Tibial nerve (tissue), 3 donors: ENCODE data around the gene HOMER3.

Source experiments
- CTCF ChIP-seq, 5 experiments: fragments of 200-600 bp in 3 of 5; fragments of 450-650 bp in 2 of 5; sonication (generic) in 3 of 5; IDR thresholded peaks; one replicate each; pipeline ENCODE4 v1.5.1; 2016 to 2019; ENCODE audit warnings: antibody characterized with exemption in 5 of 5, mild to moderate bottlenecking in 3 of 5, moderate library complexity in 2 of 5
- POLR2A ChIP-seq, 2 donors: fragments of 450-650 bp; IDR thresholded peaks; one replicate each; pipeline ENCODE4 v1.6.1; 2017; ENCODE audit warnings: antibody characterized with exemption in 2 of 2, mild to moderate bottlenecking in 2 of 2, moderate library complexity in 2 of 2

- no peak for TF ChIP-seq CTCF (IDR thresholded peaks at IDR 0.05)
- no peak for TF ChIP-seq POLR2A (IDR thresholded peaks at IDR 0.05)
Observed at GRCh38 chr19:18898081-18898606, 42.9 kb downstream of the HOMER3 start.
